Bronchus fibroblast of lung (primary cell): Measurements from ENCODE around the gene CTNNA3. TPM values are rescaled to one million over a fixed set of nuclear protein-coding genes. Genes with fewer than 3 reads are reported as not detected.

Experiments
- total RNA-seq: library from RNA; depleted of rRNA; stranded (reverse); fragments of >200 nt; gene quantifications from 2 replicates; pipeline ENCODE4 v1.2.3, GENCODE V29; 2015

The CTNNA3 gene
- not detected in 2 replicates for total RNA-seq

DNA sequence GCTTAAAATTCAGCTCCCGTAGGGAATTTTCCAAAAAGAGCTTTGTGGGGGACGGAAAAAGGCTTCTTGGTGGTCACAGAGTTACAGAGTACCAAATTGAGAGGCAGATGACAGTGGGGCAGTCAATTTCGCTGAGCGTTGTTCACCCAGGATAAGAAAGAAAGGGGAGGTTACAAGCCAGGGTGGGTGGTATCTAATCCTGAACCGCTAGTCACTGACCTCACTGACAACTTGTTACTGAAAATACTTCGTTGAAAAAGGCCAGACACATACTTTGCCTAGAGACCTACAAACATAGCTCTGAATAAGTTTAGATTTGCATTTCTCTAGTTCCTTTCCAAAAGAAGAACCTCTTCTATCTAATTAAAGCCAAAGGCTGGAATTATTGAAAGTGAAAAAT lies at the start of gene CTNNA3:
Gene CTNNA3, minus strand, starts transcription at position 167 of the 400 bp plus-strand sequence.

GRCh38 chr10:66925896-66926715 lies 769.9 kb downstream of the CTNNA3 start, which contains the start of gene LRRTM3:
Gene LRRTM3, plus strand, starts transcription at chr10:66926036.

Other genes starting within 250 kb of the CTNNA3 start
- gene DNAJC12, start 142.0 kb upstream of the CTNNA3 start, total RNA-seq: 1.8 and 2.2 TPM in 2 replicates
- gene SIRT1, start 188.5 kb upstream of the CTNNA3 start, total RNA-seq: 10.9 and 11.6 TPM in 2 replicates